Smooth muscle cell (in vitro differentiated cells): Measurements from ENCODE around the gene EXOC4. TPM values are rescaled to one million over a fixed set of nuclear protein-coding genes. Genes with fewer than 3 reads are reported as not detected.

ENCODE experiments used
- DNase-seq: peaks from one replicate; lab custom pipeline; 2025; ENCODE audit not compliant: unreplicated experiment; lab: John Stamatoyannopoulos, UW
- H2AFZ ChIP-seq: fragments of 200-600 bp; sonication (generic); 2 replicates; pipeline ENCODE4 v1.6.0; 2016; ENCODE audit warnings: antibody characterized with exemption, low read depth, mild to moderate bottlenecking
- H3F3A ChIP-seq: fragments of 200-600 bp; sonication (generic); 2 replicates; pipeline ENCODE4 v1.6.0; 2017; ENCODE audit warnings: antibody characterized with exemption, low read depth
- H3K27ac ChIP-seq: fragments of 200-600 bp; sonication (generic); 2 replicates; pipeline ENCODE4 v1.5.1; 2016; ENCODE audit warnings: low read depth, mild to moderate bottlenecking
- H3K27me3 ChIP-seq: fragments of 200-600 bp; sonication (generic); 2 replicates; pipeline ENCODE4 v1.6.1; 2016; ENCODE audit warnings: low read depth, mild to moderate bottlenecking
- H3K36me3 ChIP-seq: fragments of 200-600 bp; sonication (generic); 2 replicates; pipeline ENCODE4 v1.5.1; 2016; ENCODE audit warnings: low read depth
- H3K4me1 ChIP-seq: fragments of 200-600 bp; sonication (generic); 2 replicates; pipeline ENCODE4 v1.5.1; 2016; ENCODE audit warnings: low read depth
- H3K4me2 ChIP-seq: fragments of 200-600 bp; sonication (generic); 2 replicates; pipeline ENCODE4 v1.6.0; 2016; ENCODE audit warnings: mild to moderate bottlenecking
- H3K4me3 ChIP-seq: fragments of 200-600 bp; sonication (generic); 2 replicates; pipeline ENCODE4 v1.5.1; 2016; ENCODE audit warnings: mild to moderate bottlenecking
- H3K79me2 ChIP-seq: fragments of 200-600 bp; sonication (generic); 2 replicates; pipeline ENCODE4 v1.6.0; 2016; ENCODE audit warnings: low read depth, mild to moderate bottlenecking
- H3K9ac ChIP-seq: fragments of 200-600 bp; sonication (generic); 2 replicates; pipeline ENCODE4 v1.6.0; 2016; ENCODE audit warnings: low read depth
- H3K9me3 ChIP-seq: fragments of 200-600 bp; sonication (generic); replicated peaks from 2 replicates; pipeline ENCODE4 v1.5.1; 2016; ENCODE audit warnings: low read depth
- H4K20me1 ChIP-seq: fragments of 200-600 bp; sonication (generic); 2 replicates; pipeline ENCODE4 v1.6.0; 2016; ENCODE audit warnings: low read depth
- CTCF ChIP-seq: fragments of 200-600 bp; sonication (generic); IDR thresholded peaks from 2 replicates; pipeline ENCODE4 v1.5.1; 2017; ENCODE audit warnings: borderline replicate concordance, mild to moderate bottlenecking, antibody characterized with exemption; ENCODE audit not compliant: insufficient read depth, poor library complexity, severe bottlenecking
- WGBS: methylation state at CpG from one replicate; pipeline ENCODE4 v1.1.7; 2016; ENCODE audit warnings: low lambda C conversion rate; 5-methylcytosine and 5-hydroxymethylcytosine counted together
- polyA plus RNA-seq: library from polyadenylated mRNA; unstranded; fragments of >200 nt; fragmentation: Nextera tagmentation; extraction: Ambion mirVana; gene quantifications from 2 replicates; pipeline ENCODE4 v1.2.1, GENCODE V29; 2016
- total RNA-seq: library from RNA; depleted of rRNA; stranded (reverse); fragments of >200 nt; gene quantifications from 2 replicates; pipeline ENCODE4 v1.2.3, GENCODE V29; 2014

Gene EXOC4
- total and polyA plus RNA-seq, 2 experiments from 2014 or later, result 21.5 to 47.1 TPM

DNA sequence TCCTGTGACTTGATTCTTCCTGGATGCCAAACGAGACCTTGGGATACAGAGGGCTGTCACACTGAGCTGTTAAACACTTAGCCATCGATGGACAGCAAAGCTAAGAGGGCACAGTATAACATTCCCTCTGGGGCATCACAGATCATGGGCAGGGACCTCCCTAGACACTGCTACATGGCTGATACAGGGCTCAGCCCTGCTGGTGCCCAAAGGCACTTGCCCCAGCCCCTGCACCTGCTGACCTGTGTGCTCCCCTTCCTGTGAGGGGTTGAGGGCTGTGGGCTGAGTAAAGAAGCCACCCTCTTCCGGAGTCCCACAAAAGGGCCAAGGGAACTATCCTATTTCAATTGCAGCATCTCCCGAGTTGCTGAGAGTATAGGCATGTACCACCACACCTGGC lies 337.9 kb downstream of the EXOC4 start:
- 77% methylated on average over 4 of the region's 4 CpGs for WGBS
- TF ChIP-seq CTCF, result no peak

DNA sequence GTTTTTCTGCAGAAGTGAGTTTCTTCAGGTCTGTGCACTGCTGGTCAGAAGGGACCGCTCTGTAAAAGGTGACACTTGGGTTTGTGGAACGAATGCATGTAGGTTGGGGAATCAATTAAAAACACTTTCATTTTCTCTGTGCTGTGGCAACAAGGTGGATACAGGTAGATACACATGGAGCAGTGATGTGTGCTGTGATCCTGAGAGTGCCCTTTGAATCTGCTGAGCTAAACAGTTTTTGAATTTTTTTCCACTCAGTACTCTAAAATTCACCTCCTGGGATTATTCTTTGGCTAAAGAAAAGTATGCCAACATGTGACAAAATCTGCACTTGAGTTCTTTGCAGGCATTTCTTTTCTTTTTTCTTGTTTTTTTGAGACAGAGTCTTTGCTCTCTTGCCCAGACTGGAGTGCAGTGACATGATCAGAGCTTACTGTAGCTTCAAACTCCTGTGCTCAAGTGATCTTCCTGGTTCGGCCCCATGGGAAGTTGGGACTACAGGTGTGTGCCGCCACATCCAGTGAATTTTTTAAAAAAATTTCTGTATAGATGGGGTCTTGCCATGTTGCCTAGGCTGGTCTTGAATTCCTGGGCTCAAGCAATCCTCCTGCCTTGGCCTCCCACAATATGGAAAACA lies 338.9 kb downstream of the EXOC4 start:
- H3K9ac ChIP-seq, result no peak overlapping the region
- no peaks in the 10 kb centered on the region for H3K27me3 ChIP-seq
- DNase-seq, result no peak
- no peaks in the 10 kb centered on the region for H3F3A ChIP-seq
- no peak overlapping the region for H3K27ac ChIP-seq
- no peaks in the 10 kb centered on the region for H3K36me3 ChIP-seq
- no peak overlapping the region for H2AFZ ChIP-seq
- no peaks in the 10 kb centered on the region for H3K9me3 ChIP-seq
- no peaks in the 10 kb centered on the region for H3K79me2 ChIP-seq
- H4K20me1 ChIP-seq, result no peaks in the 10 kb centered on the region
- 95% methylated on average over 4 of the region's 4 CpGs for WGBS
- H3K4me1 ChIP-seq, result no peaks in the 10 kb centered on the region
- H3K4me3 ChIP-seq, result no peak overlapping the region
- TF ChIP-seq CTCF, result no peak
- H3K4me2 ChIP-seq, result no peak overlapping the region

More for the DNA sequence above, 337.9 kb downstream of the EXOC4 start:
- H3K9ac ChIP-seq, result no peak overlapping the region
- no peak overlapping the region for H2AFZ ChIP-seq
- no peaks in the 10 kb centered on the region for H3K79me2 ChIP-seq
- no peak overlapping the region for H3K4me2 ChIP-seq
- H3K27ac ChIP-seq, result no peak overlapping the region
- DNase-seq, result no peak
- no peaks in the 10 kb centered on the region for H3K4me1 ChIP-seq
- no peaks in the 10 kb centered on the region for H3F3A ChIP-seq
- H3K36me3 ChIP-seq, result no peaks in the 10 kb centered on the region
- no peaks in the 10 kb centered on the region for H4K20me1 ChIP-seq
- H3K27me3 ChIP-seq, result no peaks in the 10 kb centered on the region
- no peak overlapping the region for H3K4me3 ChIP-seq
- no peaks in the 10 kb centered on the region for H3K9me3 ChIP-seq

DNA sequence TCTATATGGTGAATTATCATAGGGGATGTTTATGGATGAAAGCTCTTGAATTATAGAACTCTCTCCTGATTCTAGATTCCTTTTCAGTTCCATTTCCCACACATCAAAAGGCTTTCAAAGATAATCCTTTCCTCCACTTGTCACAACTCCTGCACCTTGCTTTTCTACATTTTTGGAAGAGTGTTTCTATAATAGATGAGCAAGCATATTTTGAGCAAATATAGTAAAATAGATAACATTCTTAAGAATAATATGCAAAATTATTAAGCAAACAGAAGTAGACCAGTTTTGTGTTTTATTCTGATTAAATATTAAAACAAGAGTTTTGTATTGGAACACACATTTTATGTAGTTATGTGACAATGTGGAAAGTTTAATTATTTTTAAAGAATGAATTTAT lies 340.7 kb downstream of the EXOC4 start:
- Histone ChIP-seq H2AFZ (no peak overlapping the region), H3K4me1 (no peaks in the 10 kb centered on the region), H3K4me2 (no peak overlapping the region), H3F3A (no peaks in the 10 kb centered on the region), H3K27ac (no peak overlapping the region), H3K79me2 (no peaks in the 10 kb centered on the region), H3K27me3 (no peaks in the 10 kb centered on the region), H3K4me3 (no peak overlapping the region), H3K9me3 (no peaks in the 10 kb centered on the region), H3K36me3 (no peaks in the 10 kb centered on the region), H4K20me1 (no peaks in the 10 kb centered on the region), H3K9ac (no peak overlapping the region)
- no peak for TF ChIP-seq CTCF
- no peak for DNase-seq

GRCh38 chr7:133601617-133602016 lies 348.7 kb downstream of the EXOC4 start:
- no peak overlapping the region for H3K27ac ChIP-seq
- no peak overlapping the region for H3K4me2 ChIP-seq
- no peaks in the 10 kb centered on the region for H3K79me2 ChIP-seq
- 99% methylated on average over 2 of the region's 2 CpGs for WGBS
- no peaks in the 10 kb centered on the region for H3F3A ChIP-seq
- no peak overlapping the region for H2AFZ ChIP-seq
- no peaks in the 10 kb centered on the region for H3K27me3 ChIP-seq
- H4K20me1 ChIP-seq, result peaks cover 19% of the 10 kb centered on the region
- H3K36me3 ChIP-seq, result no peaks in the 10 kb centered on the region
- no peak for TF ChIP-seq CTCF
- H3K4me3 ChIP-seq, result no peak overlapping the region
- H3K9me3 ChIP-seq, result no peaks in the 10 kb centered on the region
- no peak for DNase-seq
- H3K9ac ChIP-seq, result no peak overlapping the region
- no peaks in the 10 kb centered on the region for H3K4me1 ChIP-seq
